Fibroblast of mammary gland (primary cell): ENCODE measurements around the gene TSPEAR.

Source experiments
- DNase-seq: peaks from one replicate; pipeline ENCODE4 v3.0.0-alpha.2; 2010; ENCODE audit warnings: low read depth
- H3K4me3 ChIP-seq: 2 replicates; pipeline ENCODE4 v1.5.1; 2011; ENCODE audit warnings: low read depth, mild to moderate bottlenecking, low read length, moderate library complexity; ENCODE audit not compliant: control insufficient read depth
- TF ChIP-seq, protein P1 (sequence below): conservative IDR thresholded peaks from 2 replicates; pipeline ENCODE4 v1.5.1; 2011; ENCODE audit warnings: low read depth, low read length, inconsistent platforms; ENCODE audit not compliant: control insufficient read depth, insufficient read depth

The TSPEAR gene

DNA sequence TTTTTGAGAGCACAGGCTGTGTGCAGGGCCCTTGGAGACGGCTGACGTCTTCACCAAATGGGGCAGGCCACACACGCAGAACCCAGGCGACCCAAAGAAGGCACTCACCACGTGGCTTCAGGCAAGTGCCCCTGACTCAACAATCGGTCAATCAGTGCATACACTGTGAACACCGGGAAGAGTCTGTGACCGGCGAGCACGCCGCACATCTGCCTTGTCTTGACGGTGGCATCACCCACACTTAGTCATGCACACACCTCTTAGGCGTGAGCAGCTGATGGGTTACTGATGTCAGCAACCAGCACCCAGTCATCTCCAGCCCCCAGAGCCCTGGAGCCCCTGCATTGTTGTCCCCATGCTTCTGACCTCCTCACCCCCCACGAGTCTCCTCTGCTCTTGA is 261.0 kb downstream of the TSPEAR start:
- TF ChIP-seq, protein P1, sequence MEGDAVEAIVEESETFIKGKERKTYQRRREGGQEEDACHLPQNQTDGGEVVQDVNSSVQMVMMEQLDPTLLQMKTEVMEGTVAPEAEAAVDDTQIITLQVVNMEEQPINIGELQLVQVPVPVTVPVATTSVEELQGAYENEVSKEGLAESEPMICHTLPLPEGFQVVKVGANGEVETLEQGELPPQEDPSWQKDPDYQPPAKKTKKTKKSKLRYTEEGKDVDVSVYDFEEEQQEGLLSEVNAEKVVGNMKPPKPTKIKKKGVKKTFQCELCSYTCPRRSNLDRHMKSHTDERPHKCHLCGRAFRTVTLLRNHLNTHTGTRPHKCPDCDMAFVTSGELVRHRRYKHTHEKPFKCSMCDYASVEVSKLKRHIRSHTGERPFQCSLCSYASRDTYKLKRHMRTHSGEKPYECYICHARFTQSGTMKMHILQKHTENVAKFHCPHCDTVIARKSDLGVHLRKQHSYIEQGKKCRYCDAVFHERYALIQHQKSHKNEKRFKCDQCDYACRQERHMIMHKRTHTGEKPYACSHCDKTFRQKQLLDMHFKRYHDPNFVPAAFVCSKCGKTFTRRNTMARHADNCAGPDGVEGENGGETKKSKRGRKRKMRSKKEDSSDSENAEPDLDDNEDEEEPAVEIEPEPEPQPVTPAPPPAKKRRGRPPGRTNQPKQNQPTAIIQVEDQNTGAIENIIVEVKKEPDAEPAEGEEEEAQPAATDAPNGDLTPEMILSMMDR: no peak
- H3K4me3 ChIP-seq: no peak overlapping the region
- DNase-seq: no peak

DNA sequence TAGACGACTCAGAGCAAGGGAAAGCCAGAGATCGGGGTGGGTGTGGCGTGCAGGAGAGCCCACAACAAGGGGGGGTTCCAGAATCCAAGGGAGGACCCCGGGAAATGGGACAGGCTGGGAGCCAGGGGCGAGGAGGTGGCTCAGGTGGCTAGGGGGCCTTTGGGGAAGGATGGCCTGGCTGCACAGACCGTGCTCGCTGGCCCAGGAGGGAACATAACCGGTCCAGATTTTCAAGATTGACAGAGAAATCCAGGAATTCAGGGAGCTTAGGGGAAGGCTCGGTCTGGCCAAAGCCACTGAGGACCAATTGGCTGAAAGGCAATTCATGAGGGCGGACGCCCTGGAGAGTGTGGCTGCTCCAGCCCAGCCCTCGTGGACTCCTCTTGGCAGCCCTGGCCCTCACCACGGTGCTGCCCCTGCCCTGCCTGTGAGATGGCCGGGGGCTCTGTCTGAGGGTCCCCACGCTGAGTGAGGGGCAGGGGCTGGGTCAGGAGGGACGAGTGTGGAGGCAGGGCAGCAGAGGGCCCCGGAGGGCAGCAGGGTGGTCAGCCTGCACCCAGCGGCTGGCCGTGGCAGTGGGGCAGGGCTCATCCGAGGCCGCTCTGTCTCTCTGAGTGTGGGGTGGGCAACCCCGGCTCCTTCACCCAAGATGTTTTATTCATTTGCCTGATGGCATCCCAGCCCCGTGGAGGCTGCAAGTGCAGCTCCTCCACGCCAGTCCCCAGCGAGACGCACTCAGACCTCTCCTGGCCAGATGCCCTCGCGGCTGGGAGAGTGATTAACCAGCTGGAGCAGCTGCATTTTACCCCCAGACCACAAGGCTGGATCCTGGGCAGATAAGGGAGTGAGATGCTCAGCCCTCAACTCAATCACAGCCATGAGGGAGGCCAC is 261.7 kb downstream of the TSPEAR start:
- no peak for DNase-seq
- TF ChIP-seq, protein P1: no peak
- H3K4me3 ChIP-seq: no peak overlapping the region

DNA sequence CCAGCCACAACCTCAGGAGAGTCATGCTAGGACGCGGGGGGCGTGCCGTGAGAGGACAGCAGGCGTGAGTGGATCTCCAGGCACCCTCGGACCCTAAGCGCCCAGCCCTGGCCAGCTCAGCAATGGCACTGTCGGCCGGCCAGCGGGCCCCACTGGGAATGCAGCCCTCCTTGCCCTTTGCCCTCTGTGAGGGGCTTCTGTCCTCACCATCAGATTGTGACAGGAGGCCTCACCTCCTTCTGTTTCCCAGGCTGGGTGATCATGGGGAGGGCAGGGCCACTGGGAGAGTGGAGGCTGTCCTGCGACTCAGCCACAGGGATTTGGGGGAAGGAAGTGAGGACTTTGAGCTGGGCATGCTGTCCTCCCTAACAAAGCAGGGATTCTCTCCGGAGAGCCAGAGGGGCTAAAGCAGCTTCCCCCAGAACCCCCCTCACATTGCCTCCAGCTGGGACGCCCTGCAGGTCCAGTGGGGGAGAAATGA is 262.7 kb downstream of the TSPEAR start:
- DNase-seq: no peak
- no peak overlapping the region for H3K4me3 ChIP-seq
- TF ChIP-seq, protein P1: no peak
